NT2/D1 (cell line): ENCODE measurements around the gene GRIN1.

ENCODE experiments used
- SUZ12 ChIP-seq: IDR thresholded peaks from 2 replicates; pipeline ENCODE4 v1.6.1; 2011; ENCODE audit not compliant: insufficient read length, insufficient read depth; ENCODE audit errors: extremely low read depth
- YY1 ChIP-seq: IDR thresholded peaks from 2 replicates; pipeline ENCODE4 v1.6.1; 2011; ENCODE audit not compliant: insufficient read length, insufficient read depth

DNA sequence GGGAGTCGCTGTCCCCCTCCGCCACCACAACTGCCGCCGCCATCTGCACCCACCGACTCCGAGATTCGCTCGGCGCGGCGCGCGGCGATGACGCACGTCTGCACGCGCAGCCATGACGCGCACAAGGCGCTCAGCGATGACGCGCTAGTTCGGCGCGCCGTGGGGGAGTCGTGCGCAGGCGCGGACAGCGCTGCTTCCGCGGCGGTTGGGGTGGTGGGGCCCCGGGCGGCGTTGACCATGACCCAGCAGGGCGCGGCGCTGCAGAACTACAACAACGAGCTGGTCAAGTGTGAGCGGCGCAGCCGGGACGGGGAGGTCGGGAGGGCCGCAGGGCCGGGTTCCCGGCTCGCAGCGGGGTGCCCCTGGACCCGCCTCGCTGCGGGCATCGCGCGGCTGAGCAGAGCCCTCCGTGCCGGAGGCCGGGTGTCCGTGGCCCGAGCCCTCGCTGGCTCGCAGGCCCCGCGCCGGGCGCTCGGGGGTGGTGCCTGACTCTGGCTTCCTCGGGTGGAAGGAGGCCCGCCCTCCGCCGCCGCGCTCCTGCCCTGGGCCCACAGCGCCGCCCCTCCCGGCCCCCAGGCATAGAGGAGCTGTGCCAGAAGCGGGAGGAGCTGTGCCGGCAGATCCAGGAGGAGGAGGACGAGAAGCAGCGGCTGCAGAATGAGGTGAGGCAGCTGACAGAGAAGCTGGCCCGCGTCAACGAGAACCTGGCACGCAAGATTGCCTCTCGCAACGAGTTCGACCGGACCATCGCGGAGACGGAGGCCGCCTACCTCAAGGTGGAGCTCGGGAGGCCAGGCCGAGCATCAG, 49.7 kb downstream of the GRIN1 start, which contains the start of the genes ANAPC2 and SSNA1:
- TF ChIP-seq YY1 (peak; percentile 59), SUZ12 (no peak)
